Spleen (tissue), 7 donors: Measurements from ENCODE around the gene OST4.

Experiments
- CTCF ChIP-seq, 11 experiments: fragments of 200-600 bp in 7 of 11; fragments of 450-650 bp in 4 of 11; sonication (generic) in 4 of 11; IDR thresholded peaks in 8 of 11; conservative IDR thresholded peaks in 3 of 11; 1 replicate in 7 of 11; 2 replicates in 4 of 11; pipeline versions ENCODE4 v1.4.0 to v1.8.0; 2016 to 2021; ENCODE audit warnings: antibody characterized with exemption in 11 of 11, inconsistent platforms in 4 of 11, mild to moderate bottlenecking in 1 of 11
- POLR2A ChIP-seq, 3 donors: fragments of 450-650 bp; IDR thresholded peaks; one replicate each; pipeline ENCODE4 v1.5.1; 2017; ENCODE audit warnings: antibody characterized with exemption in 3 of 3, mild to moderate bottlenecking in 1 of 3
- donor health status: DM: no; HTN: no; CAD: no; lungs with moderate emphysema.
- donor health status: DM: no; HTN: no; CAD: no.
- donor health status: DM: no; HTN: no; CAD: no.

GRCh38 chr2:27050996-27051901 is 20.2 kb downstream of the OST4 start, which contains the start of gene AGBL5:
- peak in 1 of 11 experiments; percentile 13 for TF ChIP-seq CTCF (IDR thresholded peaks at IDR 0.05 in 8 of 11, conservative IDR thresholded peaks at IDR 0.05 in 3 of 11)
- TF ChIP-seq POLR2A (IDR thresholded peaks at IDR 0.05) = peak; percentile 41 to 78 (median 55)
